Right lobe of liver (tissue), 4 donors: ENCODE results near the gene DSP.

Experiments
- POLR2A ChIP-seq: fragments of 450-650 bp; IDR thresholded peaks from one replicate; pipeline ENCODE4 v1.6.1; 2017; ENCODE audit warnings: antibody characterized with exemption, mild to moderate bottlenecking
- TF ChIP-seq, protein P1 (sequence below), 4 donors: fragments of 200-600 bp in 3 of 4; fragments of 450-650 bp in 1 of 4; IDR thresholded peaks; one replicate each; pipeline versions ENCODE4 v1.5.1 to v1.8.0; 2016 to 2022; ENCODE audit warnings: antibody characterized with exemption in 4 of 4, mild to moderate bottlenecking in 2 of 4
- donor health status: DM: no; HTN: no; CAD: no.
- donor health status: DM: no; HTN: no; CAD: no.
- donor health status: DM: no; HTN: yes; CAD: no.

GRCh38 chr6:7630792-7631191 is 89.3 kb downstream of the DSP start:
- TF ChIP-seq, protein P1, sequence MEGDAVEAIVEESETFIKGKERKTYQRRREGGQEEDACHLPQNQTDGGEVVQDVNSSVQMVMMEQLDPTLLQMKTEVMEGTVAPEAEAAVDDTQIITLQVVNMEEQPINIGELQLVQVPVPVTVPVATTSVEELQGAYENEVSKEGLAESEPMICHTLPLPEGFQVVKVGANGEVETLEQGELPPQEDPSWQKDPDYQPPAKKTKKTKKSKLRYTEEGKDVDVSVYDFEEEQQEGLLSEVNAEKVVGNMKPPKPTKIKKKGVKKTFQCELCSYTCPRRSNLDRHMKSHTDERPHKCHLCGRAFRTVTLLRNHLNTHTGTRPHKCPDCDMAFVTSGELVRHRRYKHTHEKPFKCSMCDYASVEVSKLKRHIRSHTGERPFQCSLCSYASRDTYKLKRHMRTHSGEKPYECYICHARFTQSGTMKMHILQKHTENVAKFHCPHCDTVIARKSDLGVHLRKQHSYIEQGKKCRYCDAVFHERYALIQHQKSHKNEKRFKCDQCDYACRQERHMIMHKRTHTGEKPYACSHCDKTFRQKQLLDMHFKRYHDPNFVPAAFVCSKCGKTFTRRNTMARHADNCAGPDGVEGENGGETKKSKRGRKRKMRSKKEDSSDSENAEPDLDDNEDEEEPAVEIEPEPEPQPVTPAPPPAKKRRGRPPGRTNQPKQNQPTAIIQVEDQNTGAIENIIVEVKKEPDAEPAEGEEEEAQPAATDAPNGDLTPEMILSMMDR (IDR thresholded peaks at IDR 0.05): no peak
- no peak for TF ChIP-seq POLR2A
